ENCODE measurements around the gene OTOGL.

OTOGL gene

GRCh38 chr12:80277732-80278131 lies 178.4 kb downstream of the OTOGL start:
- Histone ChIP-seq H3K9me3 (no peaks in the 10 kb centered on the region), H3K27me3 (peaks cover 5% of the 10 kb centered on the region), H3K4me3 (ENCODE audit: low read depth, low read length) (no peak overlapping the region), H3K36me3 (no peaks in the 10 kb centered on the region), H3K4me1 (no peaks in the 10 kb centered on the region)
- no peak for TF ChIP-seq CTCF (IDR thresholded peaks at IDR 0.05; ENCODE audit: low read depth, low read length)
- DNase-seq, result no peak

- TF ChIP-seq CTCF (IDR thresholded peaks at IDR 0.05; ENCODE audit: low read depth, low read length), result no peak
- H3K36me3 ChIP-seq, result no peaks in the 10 kb centered on the region
- no peak overlapping the region for H3K4me3 ChIP-seq (ENCODE audit: low read depth, low read length)
- H3K4me1 ChIP-seq, result no peaks in the 10 kb centered on the region
- H3K27me3 ChIP-seq, result no peaks in the 10 kb centered on the region; the same call in none of the 2 replicates
- no peaks in the 10 kb centered on the region for H3K9me3 ChIP-seq
- no peak for DNase-seq
Observed at GRCh38 chr12:80282226-80282625, 182.9 kb downstream of the OTOGL start.

GRCh38 chr12:80282761-80283160 lies 183.4 kb downstream of the OTOGL start:
- Histone ChIP-seq H3K36me3 (no peaks in the 10 kb centered on the region), H3K4me1 (no peaks in the 10 kb centered on the region), H3K27me3 (no peaks in the 10 kb centered on the region; the same call in none of the 2 replicates), H3K9me3 (no peaks in the 10 kb centered on the region), H3K4me3 (ENCODE audit: low read depth, low read length) (no peak overlapping the region)
- no peak for DNase-seq
- no peak for TF ChIP-seq CTCF (IDR thresholded peaks at IDR 0.05; ENCODE audit: low read depth, low read length)

GRCh38 chr12:80291108-80291754 lies 191.9 kb downstream of the OTOGL start:
- Histone ChIP-seq H3K4me3 (ENCODE audit: low read depth, low read length) (no peak overlapping the region), H3K36me3 (no peaks in the 10 kb centered on the region), H3K9me3 (no peaks in the 10 kb centered on the region), H3K27me3 (no peaks in the 10 kb centered on the region), H3K4me1 (no peaks in the 10 kb centered on the region)
- TF ChIP-seq CTCF (IDR thresholded peaks at IDR 0.05; ENCODE audit: low read depth, low read length), result no peak
- DNase-seq, result no peak

GRCh38 chr12:80293347-80293746 lies 194.0 kb downstream of the OTOGL start:
- Histone ChIP-seq H3K27me3 (no peaks in the 10 kb centered on the region), H3K4me1 (no peaks in the 10 kb centered on the region), H3K4me3 (ENCODE audit: low read depth, low read length) (no peak overlapping the region), H3K9me3 (no peaks in the 10 kb centered on the region), H3K36me3 (no peaks in the 10 kb centered on the region)
- TF ChIP-seq CTCF (IDR thresholded peaks at IDR 0.05; ENCODE audit: low read depth, low read length), result no peak
- no peak for DNase-seq

- Histone ChIP-seq H3K4me1 (no peaks in the 10 kb centered on the region), H3K9me3 (no peaks in the 10 kb centered on the region), H3K27me3 (no peaks in the 10 kb centered on the region), H3K4me3 (ENCODE audit: low read depth, low read length) (no peak overlapping the region), H3K36me3 (no peaks in the 10 kb centered on the region)
- no peak for TF ChIP-seq CTCF (IDR thresholded peaks at IDR 0.05; ENCODE audit: low read depth, low read length)
- DNase-seq, result no peak
Observed at GRCh38 chr12:80293759-80294158, 194.4 kb downstream of the OTOGL start.
